GM12872 (cell line): ENCODE data around the gene SCUBE2.

Experiments
- CTCF ChIP-seq: IDR thresholded peaks from 3 replicates; pipeline ENCODE4 v1.5.1; 2011; ENCODE audit warnings: low read depth, mild to moderate bottlenecking, low read length, moderate library complexity; ENCODE audit not compliant: insufficient read depth

SCUBE2 gene

DNA sequence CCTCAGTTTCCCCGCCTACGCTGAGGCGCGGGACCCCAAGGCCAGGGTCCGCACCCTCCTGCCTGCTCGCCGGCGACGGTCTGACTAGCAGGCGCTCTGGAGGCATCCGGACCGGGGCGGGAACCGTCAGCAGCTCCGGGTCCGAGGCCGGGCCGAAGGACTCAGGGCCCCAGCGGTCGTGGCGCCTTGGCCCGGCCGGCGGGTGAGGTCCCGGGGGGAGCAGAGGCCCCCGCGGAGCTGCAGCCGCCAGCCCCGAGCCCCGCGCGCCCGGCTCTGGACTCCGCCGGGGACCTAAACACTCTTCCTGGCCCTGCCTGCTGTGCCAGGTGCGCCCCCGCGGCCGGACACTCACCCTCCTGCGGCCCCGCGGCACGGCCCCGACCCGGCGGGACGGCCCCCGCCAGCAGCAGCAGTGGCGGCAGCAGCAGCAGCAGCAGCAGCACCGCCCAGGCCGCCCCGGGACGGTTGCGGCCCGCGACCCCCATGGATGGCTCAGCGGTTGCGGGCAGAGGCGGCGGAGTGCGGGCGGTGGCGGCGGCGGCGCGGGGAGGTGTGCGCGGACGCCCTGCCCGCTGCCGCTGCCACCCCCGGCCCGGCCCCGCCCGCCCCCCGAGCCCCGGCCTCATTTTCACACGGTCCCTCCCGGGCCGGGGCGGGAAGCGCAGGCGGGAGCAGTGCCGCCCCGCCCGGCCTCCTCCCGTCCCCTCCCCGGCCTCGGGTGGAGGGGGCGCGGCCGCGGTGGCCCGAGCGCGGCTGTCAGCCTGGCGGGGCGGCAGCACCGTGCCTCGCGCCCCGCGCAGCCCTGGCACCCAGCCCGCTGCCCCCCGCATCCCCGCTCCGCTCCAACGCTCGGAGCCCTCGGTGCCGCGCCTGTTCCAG, at the start of gene SCUBE2:
Gene SCUBE2, minus strand, starts transcription at position 556 of the 879 bp plus-strand sequence. Its CDS starts 71 bp downstream, at position 485.
- TF ChIP-seq CTCF, result no peak

DNA sequence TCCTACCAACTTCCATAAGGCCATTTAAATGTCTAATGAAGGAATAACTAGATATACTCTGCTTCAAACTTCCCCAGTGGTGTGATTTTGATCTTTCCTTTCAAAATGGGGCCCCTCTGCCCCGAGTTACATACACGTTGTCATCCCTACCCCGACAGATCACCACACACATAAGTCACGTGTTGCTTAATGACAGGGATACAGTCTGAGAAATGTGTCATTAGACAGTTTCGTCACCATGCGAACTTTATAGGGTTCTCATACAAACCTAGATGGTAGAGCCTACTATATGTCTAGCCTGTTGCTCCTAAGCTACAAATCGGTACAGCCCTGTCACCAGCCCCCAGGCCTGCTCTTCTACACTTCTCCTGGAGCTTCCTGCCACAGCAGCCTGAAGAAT, 49.8 kb upstream of the SCUBE2 start:
- no peak for TF ChIP-seq CTCF

DNA sequence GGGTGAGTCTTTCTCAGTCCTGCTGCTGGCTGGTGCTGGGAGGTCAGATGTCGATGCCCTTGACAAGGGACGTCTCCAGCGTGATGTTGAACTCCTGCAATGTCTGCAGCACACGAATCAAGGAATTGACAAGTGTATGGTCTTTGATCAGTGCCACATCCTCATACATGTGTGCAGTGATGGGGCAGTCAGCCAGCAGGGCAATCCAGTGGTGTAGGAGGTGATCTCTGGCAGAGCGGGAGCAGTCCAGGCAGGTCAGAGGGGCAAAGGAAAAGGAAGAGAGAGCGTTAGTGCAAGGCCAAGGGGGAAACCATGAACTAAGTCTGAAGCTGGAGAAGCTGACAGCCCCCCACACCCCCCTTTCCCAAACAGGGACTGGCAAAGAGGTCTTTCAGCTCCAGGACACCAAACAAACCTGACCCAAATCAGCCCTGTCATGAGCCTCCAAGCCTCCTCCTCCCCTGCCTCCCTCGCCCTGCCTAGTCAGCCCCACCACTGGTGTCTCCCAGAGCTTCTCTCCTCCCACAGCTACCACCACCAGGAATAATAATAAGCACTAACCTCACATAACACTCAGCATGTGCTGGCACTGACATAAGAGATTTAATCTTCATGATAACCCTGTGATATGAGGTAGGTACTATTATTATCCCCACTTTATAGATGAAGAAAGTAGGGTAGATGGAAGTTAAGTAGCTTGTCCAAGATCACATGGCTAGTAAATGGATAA, 48.4 kb upstream of the SCUBE2 start:
- no peak for TF ChIP-seq CTCF

GRCh38 chr11:9138612-9139579, 47.5 kb upstream of the SCUBE2 start:
- no peak for TF ChIP-seq CTCF

DNA sequence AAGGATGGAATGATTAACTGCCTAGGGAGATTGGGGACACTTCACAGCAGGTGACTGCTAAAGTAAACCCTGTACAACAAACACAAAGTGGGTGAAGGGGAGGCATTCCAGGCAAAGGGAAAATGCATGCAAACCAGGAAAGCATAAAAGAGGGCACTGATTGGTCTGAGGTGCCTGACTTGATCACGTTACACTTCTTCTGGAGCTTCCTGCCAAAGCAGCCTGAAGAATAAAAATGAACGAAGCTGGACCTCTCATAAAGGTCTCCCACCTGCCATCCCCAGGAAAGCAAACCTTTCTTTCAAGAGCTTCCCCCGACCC, 46.7 kb upstream of the SCUBE2 start:
- no peak for TF ChIP-seq CTCF

GRCh38 chr11:9137293-9138132, 46.1 kb upstream of the SCUBE2 start:
- peak; percentile 99 for TF ChIP-seq CTCF
